Measurements from ENCODE around the gene CRTC1. TPM values are rescaled to one million over a fixed set of nuclear protein-coding genes. Genes with fewer than 3 reads are reported as not detected.

CRTC1 gene
- total and polyA plus RNA-seq, 9 of the 15 experiments (the other 6 are each of a cell fraction or from before 2014, with no cell fraction given) = 0.25 to 3.8 (median 1.2) TPM; not detected in 2

GRCh38 chr19:18710996-18711751 lies 27.7 kb downstream of the CRTC1 start:
- Histone ChIP-seq H2AFZ (ENCODE audit: low read depth, low read length) (no peak overlapping the region), H3K27ac (ENCODE audit: extremely low read depth, low read depth, low read length) (no peak overlapping the region), H3K4me1 (replicated peaks in 1 of 2; ENCODE audit: control insufficient read depth in 2 of 2, insufficient read depth in 2 of 2, low read length in 2 of 2) (peaks cover 0 to 35% of the 10 kb centered on the region in 2 experiments; a peak in 2 of 5 replicates), H3K4me3 (no peak overlapping the region), H3K9me3 (replicated peaks; ENCODE audit: control insufficient read depth, insufficient read depth, low read depth, low read length) (no peaks in the 10 kb centered on the region), H3K9ac (ENCODE audit: insufficient read depth in 1 of 2, low read depth in 2 of 2, low read length in 2 of 2) (no peak overlapping the region; a peak in 1 of 4 replicates), H3K79me2 (ENCODE audit: control insufficient read depth, insufficient read depth, low read length) (0 out of 3 replicates have a peak, but pooled peaks cover 4% of the 10 kb centered on the region), H3K36me3 (ENCODE audit: control insufficient read depth, insufficient read depth, low read length) (no peaks in the 10 kb centered on the region), H3K4me2 (ENCODE audit: insufficient read depth, low read length) (no peak overlapping the region), H4K20me1 (replicated peaks; ENCODE audit: control insufficient read depth, insufficient read depth, low read length) (peaks cover 31% of the 10 kb centered on the region), H3K9me1 (ENCODE audit: control insufficient read depth, insufficient read depth, low read length) (no peaks in the 10 kb centered on the region), H3K27me3 (ENCODE audit: control insufficient read depth in 2 of 2, insufficient read depth in 2 of 2, low read length in 2 of 2) (no peaks in the 10 kb centered on the region)
- DNase-seq (ENCODE audit: extremely low read depth in 1 of 4, low spot score in 3 of 4) (no peak), FAIRE-seq (no peak), ATAC-seq (no peak)
- TF ChIP-seq ZNF449 (CRISPR knock-in tag; IDR thresholded peaks at IDR 0.05) (no peak), OTX1 (CRISPR knock-in tag; IDR thresholded peaks at IDR 0.05) (no peak), GATAD2A (IDR thresholded peaks at IDR 0.05) (no peak), ZNF239 (CRISPR knock-in tag; IDR thresholded peaks at IDR 0.05) (no peak), ZNF644 (tag; IDR thresholded peaks at IDR 0.05; ENCODE audit: low read depth) (no peak), HNRNPH1 (optimal IDR thresholded peaks at IDR 0.05; ENCODE audit: low read depth, low read length) (no peak), POLR2H (tag; IDR thresholded peaks at IDR 0.05; ENCODE audit: low read depth) (no peak), KHSRP (IDR thresholded peaks at IDR 0.05) (no peak), LEF1 (IDR thresholded peaks at IDR 0.05) (no peak), CHD1 (IDR thresholded peaks at IDR 0.05; ENCODE audit: low read length) (no peak), SP2 (IDR thresholded peaks at IDR 0.05; ENCODE audit: extremely low read depth, low read depth, low read length, poor library complexity, severe bottlenecking) (no peak), ZNF639 (CRISPR knock-in tag; conservative IDR thresholded peaks at IDR 0.05 in 1 of 2, IDR thresholded peaks at IDR 0.05 in 1 of 2) (no peak)
- intact Hi-C loops (cut with micrococcal nuclease) = no loop called here
- CTCF ChIA-PET (ENCODE audit: low intra/inter-chr PET ratio) = no interaction called here
- BruUV-seq (replicated peaks) = no TSS peak
- in situ Hi-C loops (cut with MboI) = no loop called here
- POLR2A ChIA-PET = no interaction called here
- WGBS (ENCODE audit: insufficient coverage, low coverage, missing lambda C conversion rate) = 74% methylated on average over 23 of the region's 28 CpGs

Measured in K562 (cell line).